ENCODE measurements around the gene ALDH1A2. TPM values are rescaled to one million over a fixed set of nuclear protein-coding genes. Genes with fewer than 3 reads are reported as not detected.

ALDH1A2 gene
- polyA plus RNA-seq, 1 donor (not counting 4 experiments of a cell fraction or from before 2014, with no cell fraction given): 1.9 TPM

DNA sequence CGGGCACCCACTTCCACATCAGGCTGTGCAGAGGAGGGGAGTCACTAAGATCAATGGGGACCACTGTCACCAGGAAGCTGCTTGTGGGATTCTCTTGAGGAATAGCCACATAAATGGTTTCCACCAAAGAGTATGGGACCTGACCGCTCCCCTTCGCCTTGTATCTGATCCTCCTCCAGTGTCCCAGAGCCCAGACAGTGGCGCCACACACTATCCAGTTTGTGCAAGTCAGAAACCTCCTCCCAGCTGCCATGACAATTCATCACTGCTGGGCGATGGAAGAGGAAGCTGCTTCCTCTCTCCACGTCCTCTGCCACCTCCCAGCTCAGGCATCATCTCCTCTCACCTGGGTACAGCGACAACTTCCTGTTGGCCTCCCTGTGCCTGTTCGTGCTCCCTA, 147.5 kb downstream of the ALDH1A2 start:
- dilution Hi-C loops (cut with MboI; ENCODE audit: extremely low pct_ligation_motif_present, low sequenced_read_pairs): no loop called here
- Histone ChIP-seq H2AFZ (ENCODE audit: control insufficient read depth, low read length) (no peak overlapping the region), H3K36me3 (ENCODE audit: control insufficient read depth in 2 of 2, extremely low read depth in 1 of 2, insufficient read depth in 2 of 2, low read length in 2 of 2) (no peaks in the 10 kb centered on the region), H3K4me2 (ENCODE audit: control insufficient read depth, extremely low read depth, insufficient read depth, low read depth, low read length) (no peak overlapping the region), H3K9me1 (ENCODE audit: control insufficient read depth, extremely low read depth, insufficient read depth, low read length) (no peaks in the 10 kb centered on the region), H3K4me3 (ENCODE audit: control insufficient read depth in 2 of 3, extremely low read depth in 1 of 3, insufficient read depth in 2 of 3, low read depth in 1 of 3, low read length in 3 of 3) (no peak overlapping the region), H3K9me3 (ENCODE audit: control insufficient read depth, low read depth, low read length) (no peaks in the 10 kb centered on the region), H3K27ac (ENCODE audit: control insufficient read depth, insufficient read depth, low read length) (no peak overlapping the region), H3K27me3 (ENCODE audit: control insufficient read depth, extremely low read depth, insufficient read depth, low read length) (peaks cover 4% of the 10 kb centered on the region), H3K9ac (ENCODE audit: control insufficient read depth, extremely low read depth, insufficient read depth, low read length) (no peak overlapping the region), H3K79me2 (ENCODE audit: control insufficient read depth, insufficient read depth, low read length) (no peaks in the 10 kb centered on the region), H4K20me1 (ENCODE audit: control insufficient read depth, extremely low read depth, insufficient read depth, low read length) (no peaks in the 10 kb centered on the region), H3K4me1 (ENCODE audit: control insufficient read depth, extremely low read depth, insufficient read depth, low read length) (no peaks in the 10 kb centered on the region)
- no peak for TF ChIP-seq EZH2 (IDR thresholded peaks at IDR 0.05; ENCODE audit: low read length)
- DNase-seq (ENCODE audit: low read depth, low spot score) (no peak), FAIRE-seq (no peak)

DNA sequence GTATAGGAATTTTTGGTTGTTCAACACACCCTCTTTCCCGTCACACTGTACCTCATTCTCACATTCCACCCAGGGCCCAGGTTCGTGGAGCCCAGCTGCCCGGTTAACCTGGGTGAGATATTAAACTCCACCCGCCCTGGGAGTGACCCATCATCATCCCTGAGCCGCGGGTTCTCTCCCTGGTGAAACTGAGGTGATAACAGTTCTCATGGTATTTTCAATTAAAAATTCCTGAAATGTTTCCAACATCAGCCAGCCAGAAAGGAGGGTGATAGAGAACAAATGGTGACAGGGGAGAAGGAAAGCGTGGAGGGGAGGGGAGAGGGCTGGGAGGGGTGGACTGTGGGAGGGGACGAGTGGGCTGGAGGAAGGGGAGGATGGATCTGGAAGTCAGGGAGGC, 148.8 kb downstream of the ALDH1A2 start:
- no peaks in the 10 kb centered on the region for H3K36me3 ChIP-seq (ENCODE audit: control insufficient read depth in 2 of 2, extremely low read depth in 1 of 2, insufficient read depth in 2 of 2, low read length in 2 of 2)
- H3K79me2 ChIP-seq (ENCODE audit: control insufficient read depth, insufficient read depth, low read length): no peaks in the 10 kb centered on the region
- no peak overlapping the region for H3K27ac ChIP-seq (ENCODE audit: control insufficient read depth, insufficient read depth, low read length)
- no peak overlapping the region for H3K4me3 ChIP-seq (ENCODE audit: control insufficient read depth in 2 of 3, extremely low read depth in 1 of 3, insufficient read depth in 2 of 3, low read depth in 1 of 3, low read length in 3 of 3)
- no peaks in the 10 kb centered on the region for H3K9me1 ChIP-seq (ENCODE audit: control insufficient read depth, extremely low read depth, insufficient read depth, low read length)
- TF ChIP-seq, protein P1, sequence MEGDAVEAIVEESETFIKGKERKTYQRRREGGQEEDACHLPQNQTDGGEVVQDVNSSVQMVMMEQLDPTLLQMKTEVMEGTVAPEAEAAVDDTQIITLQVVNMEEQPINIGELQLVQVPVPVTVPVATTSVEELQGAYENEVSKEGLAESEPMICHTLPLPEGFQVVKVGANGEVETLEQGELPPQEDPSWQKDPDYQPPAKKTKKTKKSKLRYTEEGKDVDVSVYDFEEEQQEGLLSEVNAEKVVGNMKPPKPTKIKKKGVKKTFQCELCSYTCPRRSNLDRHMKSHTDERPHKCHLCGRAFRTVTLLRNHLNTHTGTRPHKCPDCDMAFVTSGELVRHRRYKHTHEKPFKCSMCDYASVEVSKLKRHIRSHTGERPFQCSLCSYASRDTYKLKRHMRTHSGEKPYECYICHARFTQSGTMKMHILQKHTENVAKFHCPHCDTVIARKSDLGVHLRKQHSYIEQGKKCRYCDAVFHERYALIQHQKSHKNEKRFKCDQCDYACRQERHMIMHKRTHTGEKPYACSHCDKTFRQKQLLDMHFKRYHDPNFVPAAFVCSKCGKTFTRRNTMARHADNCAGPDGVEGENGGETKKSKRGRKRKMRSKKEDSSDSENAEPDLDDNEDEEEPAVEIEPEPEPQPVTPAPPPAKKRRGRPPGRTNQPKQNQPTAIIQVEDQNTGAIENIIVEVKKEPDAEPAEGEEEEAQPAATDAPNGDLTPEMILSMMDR (optimal IDR thresholded peaks at IDR 0.05 in 1 of 3, IDR thresholded peaks at IDR 0.05 in 1 of 3, conservative IDR thresholded peaks at IDR 0.05 in 1 of 3; ENCODE audit: extremely low read depth in 1 of 3, insufficient read depth in 2 of 3, low read length in 3 of 3): no peak
- no peak for TF ChIP-seq EZH2 (IDR thresholded peaks at IDR 0.05; ENCODE audit: low read length)
- H3K9ac ChIP-seq (ENCODE audit: control insufficient read depth, extremely low read depth, insufficient read depth, low read length): no peak overlapping the region
- no peak for FAIRE-seq
- H3K27me3 ChIP-seq (ENCODE audit: control insufficient read depth, extremely low read depth, insufficient read depth, low read length): no peaks in the 10 kb centered on the region
- H2AFZ ChIP-seq (ENCODE audit: control insufficient read depth, low read length): no peak overlapping the region
- DNase-seq (ENCODE audit: low read depth, low spot score): no peak
- no peaks in the 10 kb centered on the region for H3K4me1 ChIP-seq (ENCODE audit: control insufficient read depth, extremely low read depth, insufficient read depth, low read length)
- no peak overlapping the region for H3K4me2 ChIP-seq (ENCODE audit: control insufficient read depth, extremely low read depth, insufficient read depth, low read depth, low read length)
- no peaks in the 10 kb centered on the region for H3K9me3 ChIP-seq (ENCODE audit: control insufficient read depth, low read depth, low read length)
- dilution Hi-C loops (cut with MboI; ENCODE audit: extremely low pct_ligation_motif_present, low sequenced_read_pairs): no loop called here
- no peaks in the 10 kb centered on the region for H4K20me1 ChIP-seq (ENCODE audit: control insufficient read depth, extremely low read depth, insufficient read depth, low read length)

DNA sequence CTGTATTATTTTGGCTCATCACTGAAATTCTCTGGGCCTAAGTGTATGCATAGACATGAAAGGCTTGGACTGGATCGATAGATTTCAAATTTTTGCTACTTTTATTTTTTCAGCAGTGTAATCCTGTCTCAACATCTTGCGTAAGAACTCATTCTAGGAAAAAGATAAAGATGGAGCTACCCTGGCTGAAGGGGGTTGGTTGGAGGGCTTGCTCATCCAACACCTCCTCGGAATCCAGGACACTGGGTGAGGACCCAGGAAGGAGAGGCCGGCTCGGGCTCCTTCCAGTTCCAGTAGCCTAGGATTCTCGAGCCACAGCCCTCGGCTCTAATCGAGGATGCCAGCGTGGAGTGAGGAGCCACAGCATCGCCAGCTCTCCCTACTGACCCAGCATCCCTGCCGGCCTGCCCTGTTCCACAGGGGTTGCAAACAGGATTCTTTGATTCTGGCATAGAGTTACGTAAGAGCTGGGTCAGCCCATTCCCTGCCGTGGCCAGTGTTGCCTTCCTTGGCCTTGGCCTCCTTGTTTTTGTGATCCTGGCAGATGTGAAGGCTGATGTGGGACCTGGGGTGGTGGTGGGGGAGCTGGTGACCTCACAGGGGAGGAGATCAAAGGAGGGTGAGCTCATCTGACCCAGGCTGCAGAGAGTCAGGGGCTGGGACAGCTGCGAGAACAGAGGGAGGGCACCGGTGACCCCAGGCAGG, 149.5 kb downstream of the ALDH1A2 start:
- H3K27ac ChIP-seq (ENCODE audit: control insufficient read depth, insufficient read depth, low read length): no peak overlapping the region
- dilution Hi-C loops (cut with MboI; ENCODE audit: extremely low pct_ligation_motif_present, low sequenced_read_pairs): no loop called here
- H3K27me3 ChIP-seq (ENCODE audit: control insufficient read depth, extremely low read depth, insufficient read depth, low read length): no peaks in the 10 kb centered on the region
- no peaks in the 10 kb centered on the region for H3K9me1 ChIP-seq (ENCODE audit: control insufficient read depth, extremely low read depth, insufficient read depth, low read length)
- H3K79me2 ChIP-seq (ENCODE audit: control insufficient read depth, insufficient read depth, low read length): no peaks in the 10 kb centered on the region
- H3K4me2 ChIP-seq (ENCODE audit: control insufficient read depth, extremely low read depth, insufficient read depth, low read depth, low read length): no peak overlapping the region
- no peaks in the 10 kb centered on the region for H3K9me3 ChIP-seq (ENCODE audit: control insufficient read depth, low read depth, low read length)
- no peak for FAIRE-seq
- H4K20me1 ChIP-seq (ENCODE audit: control insufficient read depth, extremely low read depth, insufficient read depth, low read length): no peaks in the 10 kb centered on the region
- no peaks in the 10 kb centered on the region for H3K4me1 ChIP-seq (ENCODE audit: control insufficient read depth, extremely low read depth, insufficient read depth, low read length)
- no peaks in the 10 kb centered on the region for H3K36me3 ChIP-seq (ENCODE audit: control insufficient read depth in 2 of 2, extremely low read depth in 1 of 2, insufficient read depth in 2 of 2, low read length in 2 of 2)
- H3K4me3 ChIP-seq (ENCODE audit: control insufficient read depth in 2 of 3, extremely low read depth in 1 of 3, insufficient read depth in 2 of 3, low read depth in 1 of 3, low read length in 3 of 3): no peak overlapping the region
- DNase-seq (ENCODE audit: low read depth, low spot score): no peak
- TF ChIP-seq EZH2 (IDR thresholded peaks at IDR 0.05; ENCODE audit: low read length): no peak
- TF ChIP-seq, protein P1 (optimal IDR thresholded peaks at IDR 0.05 in 1 of 3, IDR thresholded peaks at IDR 0.05 in 1 of 3, conservative IDR thresholded peaks at IDR 0.05 in 1 of 3; ENCODE audit: extremely low read depth in 1 of 3, insufficient read depth in 2 of 3, low read length in 3 of 3): no peak
- H3K9ac ChIP-seq (ENCODE audit: control insufficient read depth, extremely low read depth, insufficient read depth, low read length): no peak overlapping the region
- H2AFZ ChIP-seq (ENCODE audit: control insufficient read depth, low read length): no peak overlapping the region

Measured in keratinocyte (primary cell).